Testis (tissue), 2 donors: ENCODE results near the gene SLC30A9.

Experiments used
- CTCF ChIP-seq, 3 experiments: fragments of 450-650 bp in 2 of 3; fragments of 200-600 bp in 1 of 3; sonication (generic) in 1 of 3; IDR thresholded peaks; one replicate each; pipeline ENCODE4 v1.5.1; 2016 to 2019; ENCODE audit warnings: antibody characterized with exemption in 3 of 3, mild to moderate bottlenecking in 2 of 3, moderate library complexity in 1 of 3
- POLR2A ChIP-seq: fragments of 450-650 bp; IDR thresholded peaks from one replicate; pipeline ENCODE4 v1.6.1; 2017; ENCODE audit warnings: antibody characterized with exemption, mild to moderate bottlenecking, moderate library complexity

- TF ChIP-seq CTCF (IDR thresholded peaks at IDR 0.05) (no peak), POLR2A (no peak)
Measured at GRCh38 chr4:42008011-42008786, 17.9 kb downstream of the SLC30A9 start.
